HCT116 (cell line): ENCODE results near the gene FAM180A. TPM values are rescaled to one million over a fixed set of nuclear protein-coding genes. Genes with fewer than 3 reads are reported as not detected.
A peak's percentile ranks its signal among the peaks of the same experiment; 100 is the strongest.

Source experiments
- CTCF ChIP-seq, 3 experiments: fragments of 200-600 bp in 1 of 3; sonication (generic) in 1 of 3; IDR thresholded peaks in 2 of 3; conservative IDR thresholded peaks in 1 of 3; 2 replicates each; pipeline ENCODE4 v1.5.1; 2012 to 2017; ENCODE audit warnings: low read depth in 2 of 3, low read length in 2 of 3, antibody characterized with exemption in 1 of 3, borderline replicate concordance in 1 of 3, control low read depth in 1 of 3, mild to moderate bottlenecking in 1 of 3, mixed read lengths in 1 of 3, mixed run types in 1 of 3, moderate library complexity in 1 of 3; ENCODE audit not compliant: insufficient read depth in 1 of 3
- EGR1 ChIP-seq: IDR thresholded peaks from 2 replicates; pipeline ENCODE4 v1.6.1; 2012; ENCODE audit warnings: low read depth
- EZH2 ChIP-seq: fragments of 200-600 bp; sonication (generic); IDR thresholded peaks from 2 replicates; pipeline ENCODE4 v1.6.1; 2017; ENCODE audit warnings: antibody characterized with exemption, mixed run types
- FOSL1 ChIP-seq: IDR thresholded peaks from 2 replicates; pipeline ENCODE4 v1.6.1; 2012; ENCODE audit warnings: low read depth
- TCF7L2 ChIP-seq: IDR thresholded peaks from 2 replicates; pipeline ENCODE4 v1.7.0; 2011; ENCODE audit warnings: borderline replicate concordance, inconsistent platforms; ENCODE audit not compliant: insufficient read depth, insufficient read length; ENCODE audit errors: extremely low read depth
- ZBTB33 ChIP-seq: IDR thresholded peaks from 2 replicates; pipeline ENCODE4 v1.6.1; 2011; ENCODE audit warnings: mild to moderate bottlenecking, low read length, moderate library complexity; ENCODE audit not compliant: insufficient replicate concordance; ENCODE audit errors: extremely low read depth
- total RNA-seq: library from RNA; stranded (reverse); gene quantifications from one replicate; pipeline ENCODE4 v1.2.1, GENCODE V29; 2021; ENCODE audit not compliant: unreplicated experiment

Gene FAM180A
- total RNA-seq, 1 experiment from 2014 or later, result 0.59 TPM

GRCh38 chr7:135744938-135745702, 3.5 kb downstream of the FAM180A start (continued):
- no peak for TF ChIP-seq EZH2
- no peak for TF ChIP-seq ZBTB33
- TF ChIP-seq TCF7L2, result no peak
- no peak for TF ChIP-seq CTCF (IDR thresholded peaks at IDR 0.05 in 2 of 3, conservative IDR thresholded peaks at IDR 0.05 in 1 of 3; ENCODE audit: borderline replicate concordance in 1 of 3, insufficient read depth in 1 of 3, low read depth in 2 of 3, low read length in 2 of 3)
- no peak; the same call in 1 of the 2 replicates for TF ChIP-seq EGR1
- peak; percentile 80 for TF ChIP-seq FOSL1
